HG02852 (cell line): ENCODE measurements around the gene NR6A1.

Experiments
- ATAC-seq: cut with Tn5 transposase; IDR thresholded peaks from one replicate; pipeline ENCODE4 v1.9.1; 2021; ENCODE audit warnings: mild to moderate bottlenecking, moderate library complexity; ENCODE audit not compliant: unreplicated experiment

NR6A1 gene

DNA sequence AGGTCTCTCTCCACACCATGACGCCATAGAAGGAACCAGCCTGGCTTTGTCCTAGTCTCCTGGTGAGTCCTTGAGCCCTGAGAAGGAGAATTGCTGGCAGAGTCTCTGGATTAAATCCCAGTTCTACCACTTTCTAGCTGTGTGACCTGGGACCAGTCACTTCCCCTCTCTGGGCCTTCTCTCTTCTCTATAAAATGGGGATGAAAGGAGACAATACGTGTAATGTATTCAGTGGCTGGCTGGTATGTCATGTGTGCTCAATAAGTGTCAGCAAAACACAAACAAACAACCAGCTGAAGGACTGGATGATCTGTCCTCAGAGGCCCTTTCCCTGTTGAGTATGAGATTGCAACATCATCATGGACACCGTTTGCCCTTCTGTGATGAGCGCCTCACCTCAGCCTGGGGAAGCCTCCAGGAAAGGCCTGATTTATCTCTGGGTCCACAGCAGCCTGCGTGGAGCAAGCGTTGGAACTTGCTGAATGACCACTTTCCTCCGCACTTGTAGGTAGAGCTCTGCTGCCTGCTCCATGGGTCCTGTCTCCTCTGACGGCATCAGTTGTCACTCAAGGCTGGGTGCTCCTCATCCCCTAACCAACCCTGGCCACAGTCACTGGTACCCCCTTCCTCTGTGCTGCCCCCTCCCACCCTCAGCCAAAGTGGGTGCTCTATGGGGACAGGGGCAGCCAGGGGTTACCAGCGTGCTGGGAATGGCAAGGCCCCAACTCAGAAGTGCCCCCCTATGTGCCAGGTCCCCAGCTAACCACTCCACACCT is 260.3 kb downstream of the NR6A1 start:
- ATAC-seq, result no peak

- ATAC-seq, result no peak
These were observed 263.2 kb downstream of the NR6A1 start for GRCh38 chr9:124507880-124508423.

DNA sequence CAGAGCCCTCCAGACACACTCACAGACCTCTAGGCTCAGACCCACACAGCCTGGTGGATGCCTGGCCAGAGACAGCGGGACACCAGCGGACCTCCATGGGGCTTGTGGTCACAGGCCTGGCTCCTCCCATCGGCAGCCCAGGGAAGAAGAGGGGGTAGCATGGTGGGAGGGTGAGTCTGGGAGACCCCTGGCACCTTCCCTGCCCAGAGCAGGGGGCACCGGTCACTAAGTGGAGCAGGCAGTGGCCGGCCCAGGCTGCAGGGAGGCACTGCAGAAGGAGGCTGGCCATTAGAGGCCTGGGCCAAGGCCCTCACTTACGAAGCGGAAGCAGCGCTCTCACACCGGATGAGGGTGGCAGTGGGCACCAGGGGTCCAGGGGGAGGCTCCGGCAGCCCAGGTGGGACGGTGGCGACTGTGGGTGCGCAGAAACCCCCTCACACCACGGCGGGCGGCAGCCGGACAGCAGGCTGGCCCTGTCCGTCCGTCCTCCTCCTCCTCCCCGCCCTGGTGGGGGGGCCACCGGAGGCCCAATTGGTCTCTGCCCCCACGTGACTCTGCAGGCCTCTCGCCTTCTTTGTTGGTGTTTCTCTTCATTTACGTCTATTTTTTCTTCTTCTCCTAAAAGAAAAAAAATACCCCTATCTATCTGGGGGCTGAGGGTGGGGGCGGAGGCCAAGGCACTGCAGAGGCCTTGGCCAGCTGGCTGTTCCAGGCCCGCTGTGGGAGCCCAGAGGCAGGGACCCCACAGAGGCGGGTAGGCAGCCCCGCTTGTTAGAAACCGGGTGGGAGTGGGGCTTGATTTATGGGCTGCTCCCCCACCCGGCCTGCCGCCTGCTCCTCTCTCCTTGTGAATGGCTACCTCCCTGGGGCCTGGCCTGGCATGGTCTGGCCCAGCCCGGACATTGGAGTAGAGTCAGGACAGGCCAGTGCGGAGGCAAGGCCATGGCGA is 263.9 kb downstream of the NR6A1 start, which contains the start of gene NR5A1:
Gene NR5A1 (minus strand): TSS at position 469 of the 949 bp plus-strand sequence. CDS start 4,004 bp downstream, outside the sequence.
- ATAC-seq, result no peak

DNA sequence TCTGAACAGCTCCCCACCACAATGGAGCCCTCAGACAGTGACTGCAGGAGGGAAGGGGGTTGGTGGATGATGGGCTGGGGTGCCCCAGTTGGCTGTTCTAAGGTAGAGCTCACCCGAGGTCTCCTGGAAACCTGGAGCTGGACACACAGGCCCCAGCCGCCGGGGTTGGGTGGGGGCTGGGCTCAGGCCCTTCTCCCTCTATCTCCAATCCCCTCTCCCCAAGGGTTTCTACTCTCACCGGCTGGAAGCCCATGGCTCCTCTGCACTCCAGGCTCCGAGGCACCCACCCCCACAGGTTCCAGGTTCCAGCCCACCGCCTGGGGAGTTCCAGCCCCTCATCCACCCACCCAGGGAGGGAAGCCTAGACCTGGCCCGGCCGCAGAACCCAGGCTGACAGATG is 264.7 kb downstream of the NR6A1 start:
- no peak for ATAC-seq

- no peak for ATAC-seq
These were observed 265.2 kb downstream of the NR6A1 start for GRCh38 chr9:124505901-124506346.

GRCh38 chr9:124505006-124505900 is 265.9 kb downstream of the NR6A1 start:
- no peak for ATAC-seq

- ATAC-seq, result no peak
These were observed 266.5 kb downstream of the NR6A1 start for GRCh38 chr9:124504530-124505005.

GRCh38 chr9:124503713-124504529 is 267.2 kb downstream of the NR6A1 start:
- no peak for ATAC-seq

DNA sequence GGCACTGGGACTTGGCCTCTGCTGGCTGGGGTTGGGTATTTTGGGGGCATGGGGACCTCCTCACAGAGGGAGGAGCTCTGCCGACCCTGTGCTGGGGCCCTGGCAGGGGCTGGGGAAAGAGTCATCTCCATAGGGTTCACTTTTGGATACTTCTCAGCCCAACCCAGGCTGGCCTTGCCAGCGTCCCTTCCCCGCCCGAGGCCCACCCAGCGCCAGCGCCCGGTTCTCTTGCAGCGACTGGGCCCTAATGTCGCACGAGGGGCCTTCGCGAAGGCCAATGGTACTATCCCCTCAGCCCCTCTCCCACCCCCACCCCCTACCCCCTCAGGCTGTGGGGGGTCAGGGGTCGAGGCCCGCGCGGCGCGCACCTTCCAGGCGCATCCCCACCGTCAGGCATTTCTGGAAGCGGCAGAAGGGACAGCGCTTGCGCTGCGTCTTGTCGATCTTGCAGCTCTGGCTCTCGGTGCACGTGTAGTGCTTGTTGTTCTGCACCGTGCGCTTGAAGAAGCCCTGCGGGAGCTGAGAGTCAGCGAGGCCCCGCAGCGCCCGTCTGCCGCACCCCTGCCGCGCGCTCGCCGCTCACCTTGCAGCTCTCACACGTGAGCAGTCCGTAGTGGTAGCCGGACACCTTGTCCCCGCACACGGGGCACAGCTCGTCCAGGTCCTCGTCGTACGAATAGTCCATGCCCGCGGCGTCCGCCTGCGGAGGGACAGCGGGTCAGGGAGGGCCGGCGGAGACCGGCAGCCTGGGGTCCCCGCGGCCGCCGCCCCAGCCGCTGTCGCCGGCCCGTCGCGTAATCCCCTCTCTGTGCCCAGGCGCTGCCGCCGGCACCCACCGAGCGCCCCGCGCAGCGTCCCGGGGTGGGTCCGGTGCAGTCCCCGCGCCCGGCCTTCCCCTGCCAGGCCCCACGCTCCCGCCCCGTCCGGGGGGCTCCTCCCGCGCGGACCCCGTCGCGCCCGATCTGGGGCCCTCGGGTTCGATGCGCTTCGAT is 268.1 kb downstream of the NR6A1 start:
- no peak for ATAC-seq

GRCh38 chr9:124501771-124502320 is 269.3 kb downstream of the NR6A1 start:
- ATAC-seq, result no peak

DNA sequence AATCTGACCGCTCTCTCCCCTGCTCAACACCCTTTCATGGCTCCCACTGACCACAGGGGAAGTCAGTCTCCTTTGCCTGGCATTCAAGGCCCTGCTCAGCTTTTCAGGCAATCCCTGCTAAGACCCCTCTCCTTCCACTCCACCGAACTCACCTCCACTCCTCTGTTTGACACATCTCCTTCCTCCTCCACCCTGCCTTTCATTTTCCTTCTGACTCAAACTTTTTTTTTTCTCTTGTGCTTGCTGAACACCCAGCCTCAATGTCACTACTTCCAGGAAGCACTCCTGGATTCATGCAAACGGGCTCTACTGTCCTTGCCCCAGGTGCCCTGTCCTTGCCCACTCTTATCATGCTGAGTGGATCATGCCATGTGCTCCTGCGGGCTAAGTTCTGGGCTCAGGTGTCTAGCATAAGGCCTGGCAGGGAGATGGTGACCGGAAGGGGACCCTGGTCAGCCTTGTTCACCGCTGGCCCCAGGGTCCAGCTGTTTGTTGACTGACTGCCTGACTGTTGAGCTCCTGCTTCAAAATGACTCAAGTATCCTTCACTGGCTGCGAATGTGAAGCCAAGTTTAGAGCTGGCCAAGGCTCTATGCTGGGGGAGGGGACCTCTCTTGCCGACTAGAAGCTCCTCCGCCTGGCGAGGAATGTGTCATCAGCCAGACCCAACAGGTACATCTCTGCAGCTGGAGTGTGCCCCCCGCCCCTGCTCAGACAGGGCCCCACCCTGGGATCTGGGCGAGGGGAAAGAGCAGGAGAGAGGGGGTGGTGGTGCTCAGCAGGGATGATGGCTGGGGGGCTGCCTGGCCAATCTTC is 270.1 kb downstream of the NR6A1 start:
- no peak for ATAC-seq

DNA sequence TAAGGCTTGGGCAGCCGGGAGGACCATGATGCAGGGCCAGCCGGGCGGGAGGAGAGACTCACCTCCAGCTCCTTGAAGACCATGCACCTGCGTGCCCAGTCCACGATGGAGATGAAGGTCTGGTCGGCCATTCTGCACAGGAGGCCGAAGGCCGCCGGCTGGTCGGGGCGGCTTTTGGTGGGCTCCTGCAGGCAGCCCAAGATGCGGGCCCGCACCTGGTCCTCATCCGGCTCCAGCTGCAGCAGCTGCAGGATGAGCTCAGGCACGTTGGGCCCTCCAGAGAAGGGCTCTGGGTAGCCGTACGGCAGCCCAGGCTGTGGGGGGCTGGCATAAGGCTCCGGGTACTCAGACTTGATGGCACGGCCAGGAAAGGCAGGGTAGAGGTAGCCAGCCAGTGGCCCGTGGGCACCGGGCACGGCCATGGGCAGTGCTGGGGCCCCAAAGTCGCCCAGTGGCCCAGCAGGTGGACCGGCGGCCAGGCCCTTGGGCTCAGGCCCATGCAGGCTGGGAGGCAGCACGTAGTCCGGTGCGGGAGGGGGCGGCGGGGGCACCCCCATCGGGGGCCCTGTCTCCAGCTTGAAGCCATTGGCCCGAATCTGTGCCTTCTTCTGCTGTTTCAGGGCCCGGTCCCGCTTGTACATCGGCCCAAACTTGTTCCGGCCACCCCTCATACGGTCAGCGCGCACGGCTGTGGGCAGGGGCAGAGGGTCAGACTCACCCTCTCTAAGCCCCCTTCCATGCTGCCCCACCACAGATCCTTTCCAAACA is 270.9 kb downstream of the NR6A1 start:
- ATAC-seq, result no peak

- ATAC-seq, result no peak
These were observed 271.9 kb downstream of the NR6A1 start for GRCh38 chr9:124499216-124499615.

DNA sequence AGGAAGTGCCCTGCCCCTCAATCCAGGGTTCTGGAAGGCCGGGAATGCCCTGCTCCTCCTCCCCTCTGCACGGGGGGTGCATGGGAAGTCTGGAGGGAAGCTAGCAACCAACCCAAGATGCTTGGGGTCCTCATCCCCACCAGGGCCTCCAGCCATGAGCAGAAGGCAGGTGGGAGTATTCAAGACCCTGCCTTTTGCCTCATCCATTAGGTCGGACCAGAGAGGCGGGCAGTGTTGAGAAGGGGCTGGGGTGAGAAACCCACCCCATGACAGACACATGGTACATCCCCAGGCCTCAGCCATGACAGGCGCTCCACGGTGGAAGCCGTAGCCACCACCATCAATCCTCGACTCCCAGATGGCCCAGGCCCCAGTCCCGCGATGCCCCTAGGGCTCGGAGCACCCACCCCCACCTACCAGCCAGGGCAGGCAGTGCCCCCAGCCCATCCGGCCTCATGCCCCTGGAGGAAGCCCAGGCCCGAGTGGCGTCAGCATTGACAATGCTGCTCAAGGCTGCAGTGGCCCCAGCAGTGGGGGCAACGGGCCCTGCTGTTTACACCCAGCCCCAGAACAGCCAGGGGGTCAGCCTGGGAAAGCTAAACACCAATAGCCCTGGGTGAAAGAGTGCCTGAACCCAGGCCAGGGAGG is 272.5 kb downstream of the NR6A1 start:
- no peak for ATAC-seq

DNA sequence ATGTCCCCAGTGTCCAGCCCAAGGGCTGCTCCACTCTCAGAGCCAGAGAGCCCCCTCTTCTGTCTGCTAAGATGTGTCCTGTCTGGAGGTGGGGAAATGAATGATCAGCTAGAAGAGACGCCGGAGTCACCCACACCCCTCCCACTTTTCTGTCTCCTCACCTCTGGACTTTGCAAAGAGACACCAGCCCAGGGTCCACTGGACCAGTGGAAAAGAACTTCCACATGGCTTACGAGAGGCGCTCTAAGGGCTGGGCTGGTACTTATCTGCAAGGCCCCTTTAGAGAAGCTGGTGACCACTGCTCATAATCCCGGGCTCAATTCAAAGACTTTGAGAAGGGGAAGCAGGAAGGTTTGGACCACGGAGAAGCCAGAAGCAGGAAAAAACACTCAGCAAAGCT is 273.1 kb downstream of the NR6A1 start:
- no peak for ATAC-seq

- ATAC-seq, result no peak
These were observed 273.7 kb downstream of the NR6A1 start for GRCh38 chr9:124497441-124497840.
